RPMI8226 (cell line): Measurements from ENCODE around the gene FNDC3B.

Experiments
- DNase-seq: peaks from one replicate; pipeline ENCODE4 v3.0.0-alpha.2; 2015

FNDC3B gene

DNA sequence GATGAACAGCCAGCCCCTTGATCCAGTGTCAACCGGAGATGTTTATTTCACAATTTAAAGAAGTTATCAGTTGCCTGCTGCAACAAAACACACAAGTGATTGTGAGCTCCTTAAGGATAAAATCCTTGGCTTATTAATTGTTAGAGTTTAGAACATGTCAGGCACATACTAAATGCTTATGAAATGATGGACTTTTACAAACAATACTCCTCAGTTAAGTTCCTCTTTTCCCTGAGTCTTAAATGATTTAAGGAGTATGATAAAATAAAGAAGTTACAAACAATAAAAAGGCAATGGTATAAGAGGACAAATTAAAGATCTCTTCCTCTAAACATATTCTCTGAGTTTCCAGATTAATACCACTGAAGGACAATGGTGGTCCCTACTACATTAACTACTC lies 403.2 kb downstream of the FNDC3B start:
- no peak for DNase-seq

- DNase-seq = no peak
Observed at GRCh38 chr3:172444821-172445220, 405.4 kb downstream of the FNDC3B start.

- DNase-seq = no peak
Observed at GRCh38 chr3:172446198-172446597, 406.8 kb downstream of the FNDC3B start.

GRCh38 chr3:172447611-172448579 lies 408.5 kb downstream of the FNDC3B start, which contains the start of gene GHSR:
Gene GHSR, minus strand, starts transcription at chr3:172448456. Its CDS starts 43 bp downstream, at chr3:172448413.
- DNase-seq = no peak

DNA sequence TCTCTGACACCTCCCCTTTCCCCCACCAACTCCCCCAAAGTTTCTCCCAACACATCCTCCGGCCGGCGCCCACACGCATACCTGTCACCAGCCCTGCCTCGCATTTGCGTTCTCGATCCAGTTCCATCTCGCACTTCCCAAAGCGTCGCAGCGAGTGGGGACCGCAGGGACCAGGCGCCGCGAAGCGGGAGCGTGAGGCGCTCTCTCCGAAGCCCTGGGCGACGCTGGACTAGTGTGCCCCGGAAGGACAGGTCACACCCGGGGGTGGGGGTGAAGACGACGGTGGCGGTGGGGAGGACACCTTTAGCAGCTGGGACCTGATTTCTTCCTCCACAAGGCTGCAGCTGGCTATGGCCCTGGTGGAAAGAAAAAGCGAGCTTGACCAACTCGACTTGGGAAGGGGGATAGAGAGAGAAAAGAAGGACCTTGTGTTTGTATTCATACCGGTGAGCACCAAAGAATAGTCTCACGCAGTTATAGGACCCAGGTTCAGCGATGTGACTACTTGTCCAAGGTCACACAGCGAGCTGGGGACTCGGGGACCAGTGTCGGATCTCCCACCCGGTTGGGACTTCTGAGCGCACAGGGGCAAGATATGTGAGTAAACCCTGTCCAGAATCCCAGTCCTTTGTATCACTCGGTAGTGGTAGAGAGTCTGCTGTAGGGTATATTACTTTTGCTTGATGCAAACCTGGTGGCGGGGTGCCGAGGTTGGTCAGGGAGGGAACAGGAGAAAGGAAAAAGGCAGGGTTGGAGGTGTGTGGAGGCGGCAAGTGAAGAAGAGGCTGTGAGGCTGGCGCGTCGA lies 409.5 kb downstream of the FNDC3B start:
- no peak for DNase-seq

GRCh38 chr3:172449466-172450149 lies 410.2 kb downstream of the FNDC3B start:
- peak; percentile 13 for DNase-seq
